ENCODE results near the gene EFCAB12. TPM values are rescaled to one million over a fixed set of nuclear protein-coding genes. Genes with fewer than 3 reads are reported as not detected.

EFCAB12 gene
- total and polyA plus RNA-seq, 8 donors = 0.47 to 5.7 (median 3.7) TPM

GRCh38 chr3:129435367-129435766 lies 6.9 kb upstream of the EFCAB12 start:
- H3K4me3 ChIP-seq = peak overlapping the region in 1 of 2 donors; percentile 6

GRCh38 chr3:129434140-129434539 lies 5.7 kb upstream of the EFCAB12 start:
- Histone ChIP-seq H3K27me3 (no peaks in the 10 kb centered on the region), H3K36me3 (peaks cover 8 to 84% of the 10 kb centered on the region in 2 donors), H3K9me3 (no peaks in the 10 kb centered on the region), H3K4me1 (peaks cover 10 to 50% of the 10 kb centered on the region in 2 donors), H3K4me3 (no peak overlapping the region), H3K27ac (no peak overlapping the region)
- TF ChIP-seq, protein P1, sequence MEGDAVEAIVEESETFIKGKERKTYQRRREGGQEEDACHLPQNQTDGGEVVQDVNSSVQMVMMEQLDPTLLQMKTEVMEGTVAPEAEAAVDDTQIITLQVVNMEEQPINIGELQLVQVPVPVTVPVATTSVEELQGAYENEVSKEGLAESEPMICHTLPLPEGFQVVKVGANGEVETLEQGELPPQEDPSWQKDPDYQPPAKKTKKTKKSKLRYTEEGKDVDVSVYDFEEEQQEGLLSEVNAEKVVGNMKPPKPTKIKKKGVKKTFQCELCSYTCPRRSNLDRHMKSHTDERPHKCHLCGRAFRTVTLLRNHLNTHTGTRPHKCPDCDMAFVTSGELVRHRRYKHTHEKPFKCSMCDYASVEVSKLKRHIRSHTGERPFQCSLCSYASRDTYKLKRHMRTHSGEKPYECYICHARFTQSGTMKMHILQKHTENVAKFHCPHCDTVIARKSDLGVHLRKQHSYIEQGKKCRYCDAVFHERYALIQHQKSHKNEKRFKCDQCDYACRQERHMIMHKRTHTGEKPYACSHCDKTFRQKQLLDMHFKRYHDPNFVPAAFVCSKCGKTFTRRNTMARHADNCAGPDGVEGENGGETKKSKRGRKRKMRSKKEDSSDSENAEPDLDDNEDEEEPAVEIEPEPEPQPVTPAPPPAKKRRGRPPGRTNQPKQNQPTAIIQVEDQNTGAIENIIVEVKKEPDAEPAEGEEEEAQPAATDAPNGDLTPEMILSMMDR (IDR thresholded peaks at IDR 0.05) = no peak
- intact Hi-C loops (cut with DNase I) = no loop called here
- ATAC-seq (no peak), DNase-seq (no peak)

More at GRCh38 chr3:129435367-129435766, 6.9 kb upstream of the EFCAB12 start:
- intact Hi-C loops (cut with DNase I) = no loop called here
- no peaks in the 10 kb centered on the region for H3K9me3 ChIP-seq
- peaks cover 8 to 75% of the 10 kb centered on the region in 2 donors for H3K36me3 ChIP-seq
- TF ChIP-seq, protein P1 (IDR thresholded peaks at IDR 0.05) = no peak
- H3K27ac ChIP-seq = no peak overlapping the region
- ATAC-seq (no peak), DNase-seq (no peak)
- H3K27me3 ChIP-seq = no peaks in the 10 kb centered on the region
- peaks cover 10 to 50% of the 10 kb centered on the region in 2 donors for H3K4me1 ChIP-seq

DNA sequence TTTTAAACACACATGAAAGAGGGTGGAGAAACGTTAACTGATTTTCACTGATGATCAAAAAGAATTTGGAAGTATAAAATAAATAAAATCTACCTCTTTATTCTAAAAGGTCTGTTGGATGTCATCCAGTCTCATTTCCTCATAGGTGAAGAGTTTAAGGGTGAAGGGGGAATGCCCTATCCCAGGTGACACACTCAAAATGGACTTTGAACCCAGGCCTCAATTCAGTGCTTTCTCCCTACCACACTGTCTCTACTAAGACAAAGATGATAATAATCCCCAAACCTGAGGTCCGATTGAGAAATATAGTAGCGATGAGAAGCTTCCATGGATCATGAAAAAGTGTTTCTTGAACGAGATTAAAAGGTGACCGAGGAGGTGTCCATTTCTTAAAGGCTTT lies 5.1 kb upstream of the EFCAB12 start:
- intact Hi-C loops (cut with DNase I) = no loop called here
- no peak overlapping the region for H3K4me3 ChIP-seq
- H3K9me3 ChIP-seq = no peaks in the 10 kb centered on the region
- TF ChIP-seq, protein P1 (IDR thresholded peaks at IDR 0.05) = no peak
- no peak overlapping the region for H3K27ac ChIP-seq
- DNase-seq (no peak), ATAC-seq (no peak)
- H3K4me1 ChIP-seq = peaks cover 10 to 50% of the 10 kb centered on the region in 2 donors
- H3K27me3 ChIP-seq = no peaks in the 10 kb centered on the region
- peaks cover 8 to 84% of the 10 kb centered on the region in 2 donors for H3K36me3 ChIP-seq

DNA sequence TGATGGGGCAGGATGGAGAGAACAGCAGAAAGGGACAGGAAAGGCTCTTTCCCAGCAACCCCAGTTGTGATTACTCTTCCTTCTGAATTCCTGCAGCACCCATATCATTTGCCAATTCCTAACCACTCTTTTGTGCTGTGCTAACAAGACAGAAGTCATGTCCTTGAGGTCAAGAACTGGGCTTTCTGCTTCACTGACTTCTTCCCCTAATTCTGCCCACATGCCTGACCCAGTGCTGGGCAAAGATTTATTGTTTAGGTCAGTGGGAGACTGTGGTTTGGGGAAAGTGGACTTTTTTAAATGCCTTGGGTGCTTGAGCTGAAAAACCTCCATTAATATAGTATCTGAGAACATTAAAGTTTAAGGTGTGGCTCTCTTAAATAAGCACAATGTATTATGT lies 4.2 kb upstream of the EFCAB12 start:
- Histone ChIP-seq H3K27ac (no peak overlapping the region), H3K4me3 (no peak overlapping the region), H3K27me3 (no peaks in the 10 kb centered on the region), H3K4me1 (peaks cover 10 to 48% of the 10 kb centered on the region in 2 donors), H3K36me3 (peaks cover 8 to 80% of the 10 kb centered on the region in 2 donors), H3K9me3 (no peaks in the 10 kb centered on the region)
- intact Hi-C loops (cut with DNase I) = no loop called here
- ATAC-seq = no peak
- no peak for DNase-seq
- TF ChIP-seq, protein P1 (IDR thresholded peaks at IDR 0.05) = no peak

DNA sequence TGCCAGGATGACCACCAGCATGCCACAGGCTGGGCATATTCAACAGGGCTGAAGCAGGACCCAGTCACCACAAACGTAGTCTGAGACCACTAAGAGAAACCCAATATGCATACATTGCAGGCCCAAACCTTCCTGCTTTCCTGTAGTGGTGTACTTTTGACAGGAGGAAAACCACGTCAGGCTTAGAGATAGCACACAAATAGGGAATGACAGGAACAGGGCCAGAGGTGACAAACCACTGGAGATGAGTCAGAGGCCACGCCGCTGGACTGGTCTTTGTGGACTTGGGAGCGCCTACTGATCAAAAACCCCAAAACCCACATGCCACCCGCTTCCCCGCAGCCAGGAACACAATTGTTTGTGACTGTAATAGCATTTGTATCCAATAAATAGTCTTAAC lies 3.6 kb upstream of the EFCAB12 start:
- Histone ChIP-seq H3K27me3 (no peaks in the 10 kb centered on the region), H3K9me3 (no peaks in the 10 kb centered on the region), H3K4me3 (no peak overlapping the region), H3K27ac (no peak overlapping the region), H3K4me1 (peaks cover 10 to 46% of the 10 kb centered on the region in 2 donors), H3K36me3 (peaks cover 2 to 74% of the 10 kb centered on the region in 2 donors)
- DNase-seq (no peak), ATAC-seq (no peak)
- TF ChIP-seq, protein P1 (IDR thresholded peaks at IDR 0.05) = no peak
- intact Hi-C loops (cut with DNase I) = no loop called here

Measured in left lung (tissue), 10 donors.